CD14-positive monocyte (primary cell): Measurements from ENCODE around the gene RHOD. TPM values are rescaled to one million over a fixed set of nuclear protein-coding genes. Genes with fewer than 3 reads are reported as not detected.

Experiments used
- DNase-seq, 3 donors: peaks; one replicate each; pipeline ENCODE4 v3.0.0-alpha.2; 2011 to 2022
- H2AFZ ChIP-seq: 2 replicates; pipeline ENCODE4 v1.6.0; 2012; ENCODE audit warnings: mild to moderate bottlenecking, low read depth, low read length, inconsistent platforms; ENCODE audit not compliant: insufficient read depth, poor library complexity, severe bottlenecking
- H3K27ac ChIP-seq, 2 donors: 1 replicate in 1 of 2; 2 replicates in 1 of 2; pipeline ENCODE4 v1.5.1; 2012 to 2013; ENCODE audit warnings: low read length in 2 of 2, control low read depth in 1 of 2, inconsistent platforms in 1 of 2, low read depth in 1 of 2, mild to moderate bottlenecking in 1 of 2
- H3K27me3 ChIP-seq, 2 donors: one replicate each; pipeline versions ENCODE4 v1.6.0 to v1.6.1; 2011 to 2013; ENCODE audit warnings: low read length in 2 of 2; ENCODE audit not compliant: control insufficient read depth in 2 of 2, insufficient read depth in 2 of 2
- H3K36me3 ChIP-seq, 2 donors: replicated peaks in 1 of 2; 1 replicate in 1 of 2; 2 replicates in 1 of 2; pipeline versions ENCODE4 v1.5.1 to v1.6.1; 2012 to 2013; ENCODE audit warnings: low read length in 2 of 2, control low read depth in 1 of 2, inconsistent platforms in 1 of 2, mild to moderate bottlenecking in 1 of 2; ENCODE audit not compliant: insufficient read depth in 2 of 2, control insufficient read depth in 1 of 2
- H3K4me1 ChIP-seq, 2 donors: 1 replicate in 1 of 2; 2 replicates in 1 of 2; pipeline versions ENCODE4 v1.5.1 to v1.6.1; 2012 to 2013; ENCODE audit warnings: low read length in 2 of 2, control low read depth in 1 of 2, inconsistent platforms in 1 of 2, mild to moderate bottlenecking in 1 of 2, moderate library complexity in 1 of 2; ENCODE audit not compliant: insufficient read depth in 2 of 2, control insufficient read depth in 1 of 2
- H3K4me2 ChIP-seq: replicated peaks from 2 replicates; pipeline ENCODE3; 2012; ENCODE audit warnings: low read length, moderate library complexity, mild to moderate bottlenecking; ENCODE audit not compliant: poor library complexity, severe bottlenecking; ENCODE audit errors: extremely low read depth
- H3K4me3 ChIP-seq, 3 experiments: fragments of 200-600 bp in 1 of 3; sonication (generic) in 1 of 3; replicated peaks in 1 of 3; 1 replicate in 2 of 3; 2 replicates in 1 of 3; pipeline ENCODE4 v1.5.1; 2011 to 2013; ENCODE audit warnings: low read length in 3 of 3, mild to moderate bottlenecking in 3 of 3, control low read depth in 2 of 3, low read depth in 2 of 3, inconsistent platforms in 1 of 3, moderate library complexity in 1 of 3
- H3K79me2 ChIP-seq: 2 replicates; pipeline ENCODE4 v1.6.0; 2012; ENCODE audit warnings: mild to moderate bottlenecking, control low read depth, inconsistent platforms, low read length, moderate library complexity; ENCODE audit not compliant: insufficient read depth
- H3K9ac ChIP-seq: 2 replicates; pipeline ENCODE4 v1.6.0; 2017; ENCODE audit warnings: low read length, mild to moderate bottlenecking; ENCODE audit not compliant: insufficient read depth, poor library complexity, severe bottlenecking
- H3K9me3 ChIP-seq, 2 donors: replicated peaks in 1 of 2; 1 replicate in 1 of 2; 2 replicates in 1 of 2; pipeline versions ENCODE4 v1.5.1 to v1.6.1; 2012 to 2013; ENCODE audit warnings: low read length in 2 of 2, control low read depth in 1 of 2; ENCODE audit not compliant: control insufficient read depth in 1 of 2, insufficient read depth in 1 of 2
- H4K20me1 ChIP-seq: 2 replicates; pipeline ENCODE4 v1.6.0; 2012; ENCODE audit warnings: mild to moderate bottlenecking, low read length, control low read depth, moderate library complexity; ENCODE audit not compliant: insufficient read depth
- H3K27ac Mint-ChIP-seq, 7 donors: one replicate each; pipeline ENCODE4 v1.8.0; 2020; ENCODE audit warnings: mild to moderate bottlenecking in 7 of 7, mixed read lengths in 7 of 7, moderate library complexity in 6 of 7, inconsistent platforms in 2 of 7
- H3K27me3 Mint-ChIP-seq, 3 donors: one replicate each; pipeline ENCODE4 v1.8.0; 2021 to 2022; ENCODE audit warnings: low read depth in 3 of 3, mild to moderate bottlenecking in 3 of 3, mixed read lengths in 3 of 3, moderate library complexity in 3 of 3, inconsistent platforms in 1 of 3
- H3K36me3 Mint-ChIP-seq, 2 donors: one replicate each; pipeline ENCODE4 v1.8.0; 2020; ENCODE audit warnings: mixed read lengths in 2 of 2, inconsistent platforms in 1 of 2, mild to moderate bottlenecking in 1 of 2
- H3K4me1 Mint-ChIP-seq: one replicate; pipeline ENCODE4 v1.8.0; 2020; ENCODE audit warnings: mild to moderate bottlenecking, mixed read lengths
- H3K4me3 Mint-ChIP-seq, 2 donors: one replicate each; pipeline ENCODE4 v1.8.0; 2020; ENCODE audit warnings: mild to moderate bottlenecking in 2 of 2, mixed read lengths in 2 of 2, moderate library complexity in 1 of 2
- H3K9me3 Mint-ChIP-seq, 7 donors: one replicate each; pipeline ENCODE4 v1.8.0; 2020 to 2022; ENCODE audit warnings: mixed read lengths in 7 of 7, mild to moderate bottlenecking in 6 of 7, moderate library complexity in 6 of 7, inconsistent platforms in 2 of 7
- CTCF ChIP-seq: fragments of 200-600 bp; IDR thresholded peaks from one replicate; pipeline ENCODE4 v1.8.0; 2022; ENCODE audit warnings: antibody characterized with exemption, mild to moderate bottlenecking
- WGBS: methylation state at CpG from one replicate; pipeline ENCODE4 v1.1.5; 2013; ENCODE audit warnings: missing lambda C conversion rate; ENCODE audit not compliant: insufficient coverage; 5-methylcytosine and 5-hydroxymethylcytosine counted together
- intact Hi-C, 2 donors: fragments of 100-400 bp; cut with micrococcal nuclease; formaldehyde crosslinking; loops; one replicate each; pipeline versions ENCODE4 v1.15.0 to v1.15.1; 2023
- polyA plus RNA-seq, 3 donors: library from polyadenylated mRNA; depleted of rRNA in 1 of 3; unstranded in 2 of 3; stranded (reverse) in 1 of 3; fragments of 300-500 nt in 2 of 3; fragments of >200 nt in 1 of 3; fragmentation: Illumina TruSeq in 2 of 3; gene quantifications; 1 replicate in 2 of 3; 2 replicates in 1 of 3; pipeline ENCODE4 v1.2.3, GENCODE V29; 2012 to 2021

Gene RHOD
- polyA plus RNA-seq, 3 donors = not detected

GRCh38 chr11:67024966-67025365 lies 31.7 kb upstream of the RHOD start:
- peaks cover 4% of the 10 kb centered on the region in 2 donors for H3K36me3 Mint-ChIP-seq
- H3K9me3 Mint-ChIP-seq = peaks cover 0 to 21% (median 11%) of the 10 kb centered on the region in 7 donors
- no peak overlapping the region for H3K27ac Mint-ChIP-seq
- H3K9me3 ChIP-seq = peaks cover 5 to 20% of the 10 kb centered on the region in 2 donors
- TF ChIP-seq CTCF = no peak
- intact Hi-C loops = no loop called here
- peaks cover 25 to 68% of the 10 kb centered on the region in 2 donors for H3K27me3 ChIP-seq
- no peaks in the 10 kb centered on the region for H4K20me1 ChIP-seq
- no peak overlapping the region for H3K4me3 ChIP-seq
- H3K4me1 ChIP-seq = peaks cover 0 to 5% of the 10 kb centered on the region in 2 donors
- 25% methylated on average over 1 of the region's 1 CpG for WGBS
- H3K9ac ChIP-seq = no peak overlapping the region
- H3K27me3 Mint-ChIP-seq = peaks cover 82 to 85% (median 84%) of the 10 kb centered on the region in 3 donors
- no peak overlapping the region for H3K4me2 ChIP-seq
- H3K36me3 ChIP-seq = no peaks in the 10 kb centered on the region
- H3K4me3 Mint-ChIP-seq = peak overlapping the region in 1 of 2 donors; percentile 17
- no peaks in the 10 kb centered on the region for H3K79me2 ChIP-seq
- peaks cover 6% of the 10 kb centered on the region for H3K4me1 Mint-ChIP-seq
- DNase-seq = no peak
- H2AFZ ChIP-seq = no peak overlapping the region
- no peak overlapping the region for H3K27ac ChIP-seq

GRCh38 chr11:67025750-67026149 lies 30.9 kb upstream of the RHOD start:
- no CpG with 5 or more reads among the region's 8 CpGs for WGBS
- H3K4me1 Mint-ChIP-seq = peaks cover 6% of the 10 kb centered on the region
- Histone ChIP-seq H2AFZ (no peak overlapping the region), H3K9ac (no peak overlapping the region), H3K4me3 (no peak overlapping the region), H3K27ac (no peak overlapping the region), H3K4me2 (no peak overlapping the region), H3K4me1 (peaks cover 0 to 5% of the 10 kb centered on the region in 2 donors), H3K27me3 (peaks cover 25 to 65% of the 10 kb centered on the region in 2 donors), H4K20me1 (no peaks in the 10 kb centered on the region), H3K36me3 (no peaks in the 10 kb centered on the region), H3K79me2 (no peaks in the 10 kb centered on the region), H3K9me3 (peaks cover 5 to 20% of the 10 kb centered on the region in 2 donors)
- no peak overlapping the region for H3K27ac Mint-ChIP-seq
- peaks cover 4% of the 10 kb centered on the region in 2 donors for H3K36me3 Mint-ChIP-seq
- peak overlapping the region in 1 of 2 donors; percentile 17 for H3K4me3 Mint-ChIP-seq
- peaks cover 0 to 19% (median 11%) of the 10 kb centered on the region in 7 donors for H3K9me3 Mint-ChIP-seq
- intact Hi-C loops = no loop called here
- no peak for TF ChIP-seq CTCF
- H3K27me3 Mint-ChIP-seq = peaks cover 76 to 89% (median 80%) of the 10 kb centered on the region in 3 donors
- DNase-seq = no peak
